Upper lobe of left lung (tissue), 6 donors: Measurements from ENCODE around the gene DCT. TPM values are rescaled to one million over a fixed set of nuclear protein-coding genes. Genes with fewer than 3 reads are reported as not detected.

Source experiments
- ATAC-seq, 2 donors: fragments of 200-7000 bp; cut with Tn5 transposase; one replicate each; pipeline ENCODE4 v1.9.1; 2022; ENCODE audit warnings: mild to moderate bottlenecking in 2 of 2, moderate library complexity in 2 of 2; ENCODE audit not compliant: low FRiP score in 2 of 2
- DNase-seq, 2 donors: peaks; one replicate each; pipeline ENCODE4 v3.0.0-alpha.2; 2019 to 2020
- H3K27ac ChIP-seq, 4 donors: fragments of 200-600 bp; sonication (generic); one replicate each; pipeline ENCODE4 v1.5.1; 2016 to 2019
- H3K27me3 ChIP-seq, 4 donors: fragments of 200-600 bp; sonication (generic); one replicate each; pipeline ENCODE4 v1.5.1; 2017 to 2019
- H3K36me3 ChIP-seq, 4 donors: fragments of 200-600 bp; sonication (generic); one replicate each; pipeline ENCODE4 v1.5.1; 2016 to 2019
- H3K4me1 ChIP-seq, 4 donors: fragments of 200-600 bp; sonication (generic); one replicate each; pipeline ENCODE4 v1.5.1; 2018 to 2019
- H3K4me3 ChIP-seq, 4 donors: fragments of 200-600 bp; sonication (generic); one replicate each; pipeline ENCODE4 v1.5.1; 2017 to 2019; ENCODE audit warnings: mild to moderate bottlenecking in 2 of 4, moderate library complexity in 1 of 4
- H3K9me3 ChIP-seq, 4 donors: fragments of 200-600 bp; sonication (generic); one replicate each; pipeline ENCODE4 v1.5.1; 2018 to 2019
- EP300 ChIP-seq, 4 donors: sonication (generic); formaldehyde crosslinking; IDR thresholded peaks; one replicate each; pipeline ENCODE4 v1.5.1; 2017; ENCODE audit warnings: antibody characterized with exemption in 4 of 4, control low read depth in 2 of 4
- POLR2A ChIP-seq, 4 donors: fragments of 450-650 bp; IDR thresholded peaks; one replicate each; pipeline ENCODE4 v1.5.1; 2016 to 2017; ENCODE audit warnings: antibody characterized with exemption in 4 of 4, mild to moderate bottlenecking in 2 of 4
- POLR2AphosphoS5 ChIP-seq, 2 donors: sonication (generic); formaldehyde crosslinking; IDR thresholded peaks; one replicate each; pipeline ENCODE4 v1.5.1; 2017; ENCODE audit warnings: antibody characterized with exemption in 2 of 2
- WGBS, 2 donors: methylation state at CpG; one replicate each; pipeline ENCODE4 v1.1.5; 2017 to 2018; 5-methylcytosine and 5-hydroxymethylcytosine counted together
- total RNA-seq, 6 donors: library from RNA; depleted of rRNA in 4 of 6; stranded (reverse); fragments of >200 nt in 4 of 6; gene quantifications; one replicate each; pipeline versions ENCODE4 v1.1.0 to v1.2.1, GENCODE V29; 2016 to 2021
- TF ChIP-seq, protein P1 (sequence below), 6 experiments: fragments of 450-650 bp in 4 of 6; fragments of 200-600 bp in 2 of 6; sonication (generic) in 2 of 6; IDR thresholded peaks; one replicate each; pipeline ENCODE4 v1.5.1; 2016 to 2019; ENCODE audit warnings: antibody characterized with exemption in 6 of 6
- donor health status: DM: no; HTN: no; CAD: no; lungs with moderate emphysema.
- donor health status: DM: no; HTN: yes; CAD: no; lungs with severe emphysema.

Gene DCT
- total RNA-seq, 6 donors from 2014 or later: 0.07 to 4.2 (median 0.20) TPM; not detected in 3

DNA sequence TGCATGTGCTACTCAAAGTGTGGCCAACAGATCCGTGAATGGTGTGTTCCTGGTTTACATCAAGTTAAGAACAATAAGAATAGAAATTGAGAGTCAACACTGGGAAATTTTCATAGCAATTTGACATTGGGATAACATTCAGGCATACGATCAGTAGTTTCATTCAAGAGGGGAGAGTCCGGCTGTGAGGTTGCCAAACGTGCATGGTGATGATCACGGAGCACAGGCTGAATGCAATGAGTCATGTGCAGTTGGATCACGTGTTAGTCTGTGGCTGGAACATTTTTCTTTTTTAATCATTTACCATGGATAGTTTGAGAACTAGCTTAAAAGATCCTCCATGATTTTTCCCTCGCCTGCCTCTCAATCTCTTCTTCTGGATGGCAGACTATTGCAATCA is 2.5 kb upstream of the DCT start:
- ATAC-seq (peak in 1 of 2 donors; percentile 55), DNase-seq (no peak)
- TF ChIP-seq, protein P1, sequence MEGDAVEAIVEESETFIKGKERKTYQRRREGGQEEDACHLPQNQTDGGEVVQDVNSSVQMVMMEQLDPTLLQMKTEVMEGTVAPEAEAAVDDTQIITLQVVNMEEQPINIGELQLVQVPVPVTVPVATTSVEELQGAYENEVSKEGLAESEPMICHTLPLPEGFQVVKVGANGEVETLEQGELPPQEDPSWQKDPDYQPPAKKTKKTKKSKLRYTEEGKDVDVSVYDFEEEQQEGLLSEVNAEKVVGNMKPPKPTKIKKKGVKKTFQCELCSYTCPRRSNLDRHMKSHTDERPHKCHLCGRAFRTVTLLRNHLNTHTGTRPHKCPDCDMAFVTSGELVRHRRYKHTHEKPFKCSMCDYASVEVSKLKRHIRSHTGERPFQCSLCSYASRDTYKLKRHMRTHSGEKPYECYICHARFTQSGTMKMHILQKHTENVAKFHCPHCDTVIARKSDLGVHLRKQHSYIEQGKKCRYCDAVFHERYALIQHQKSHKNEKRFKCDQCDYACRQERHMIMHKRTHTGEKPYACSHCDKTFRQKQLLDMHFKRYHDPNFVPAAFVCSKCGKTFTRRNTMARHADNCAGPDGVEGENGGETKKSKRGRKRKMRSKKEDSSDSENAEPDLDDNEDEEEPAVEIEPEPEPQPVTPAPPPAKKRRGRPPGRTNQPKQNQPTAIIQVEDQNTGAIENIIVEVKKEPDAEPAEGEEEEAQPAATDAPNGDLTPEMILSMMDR (IDR thresholded peaks at IDR 0.05): no peak
- TF ChIP-seq POLR2A (IDR thresholded peaks at IDR 0.05): no peak
- TF ChIP-seq POLR2AphosphoS5 (IDR thresholded peaks at IDR 0.05): no peak
- TF ChIP-seq EP300 (IDR thresholded peaks at IDR 0.05): no peak
- Histone ChIP-seq H3K36me3 (no peaks in the 10 kb centered on the region), H3K9me3 (no peaks in the 10 kb centered on the region), H3K4me3 (no peak overlapping the region), H3K4me1 (no peaks in the 10 kb centered on the region), H3K27me3 (no peaks in the 10 kb centered on the region), H3K27ac (no peak overlapping the region)
- 77% methylated on average over 7 of the region's 7 CpGs for WGBS, 2 donors

- H3K27me3 ChIP-seq: no peaks in the 10 kb centered on the region
- peak overlapping the region in 1 of 4 donors; percentile 44 for H3K27ac ChIP-seq
- peak in 1 of 2 donors; percentile 79 for ATAC-seq
- DNase-seq: no peak
- H3K9me3 ChIP-seq: no peaks in the 10 kb centered on the region
- H3K4me1 ChIP-seq: no peaks in the 10 kb centered on the region
- no peak overlapping the region for H3K4me3 ChIP-seq
- TF ChIP-seq POLR2AphosphoS5 (IDR thresholded peaks at IDR 0.05) (peak in 1 of 2 donors; percentile 19), EP300 (IDR thresholded peaks at IDR 0.05) (no peak)
- 45 to 69% methylated on average over 3 of the region's 3 CpGs for WGBS, 2 donors
- H3K36me3 ChIP-seq: no peaks in the 10 kb centered on the region
These were observed 1.2 kb upstream of the DCT start for GRCh38 chr13:94480672-94481145.

- TF ChIP-seq, protein P1 (IDR thresholded peaks at IDR 0.05): no peak
- TF ChIP-seq POLR2A (IDR thresholded peaks at IDR 0.05): no peak
- no peak for TF ChIP-seq EP300 (IDR thresholded peaks at IDR 0.05)
- no peak for TF ChIP-seq POLR2AphosphoS5 (IDR thresholded peaks at IDR 0.05)
- whole genome bisulfite sequencing, 2 donors: 87 to 93% methylated on average over 11 of the region's 11 CpGs
These were observed 569 bp downstream of the DCT start for GRCh38 chr13:94478913-94479312.

GRCh38 chr13:94470126-94470525 is 9.4 kb downstream of the DCT start:
- Histone ChIP-seq H3K27me3 (no peaks in the 10 kb centered on the region), H3K36me3 (no peaks in the 10 kb centered on the region), H3K4me3 (no peak overlapping the region)

More at GRCh38 chr13:94478913-94479312, 569 bp downstream of the DCT start:
- ATAC-seq: peak in 1 of 2 donors; percentile 49
- no peaks in the 10 kb centered on the region for H3K27me3 ChIP-seq
- peak in 1 of 2 donors; percentile 51 for DNase-seq
- no peaks in the 10 kb centered on the region for H3K9me3 ChIP-seq
- no peak overlapping the region for H3K27ac ChIP-seq
- no peaks in the 10 kb centered on the region for H3K36me3 ChIP-seq
- no peaks in the 10 kb centered on the region for H3K4me1 ChIP-seq
- H3K4me3 ChIP-seq: no peak overlapping the region

DNA sequence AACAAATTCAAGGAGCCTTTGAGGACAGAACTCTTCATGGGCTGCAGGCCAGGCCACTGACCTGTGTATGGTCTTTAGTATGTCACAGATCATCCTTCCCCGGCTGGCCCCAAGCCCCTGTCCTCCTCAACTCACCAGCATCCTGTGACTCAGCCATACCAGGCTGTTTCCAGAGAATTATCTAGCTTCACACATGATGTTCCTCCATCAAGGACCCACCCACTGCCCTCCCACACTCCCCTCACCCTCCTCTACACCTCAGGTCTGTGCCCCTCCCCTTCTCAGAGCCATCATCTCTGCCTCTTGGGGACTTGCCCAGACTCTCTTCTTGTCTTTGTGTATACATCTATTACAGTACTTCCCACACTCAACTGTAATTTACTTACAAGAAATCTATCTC is 14.7 kb downstream of the DCT start:
- Histone ChIP-seq H3K27me3 (no peaks in the 10 kb centered on the region), H3K9me3 (no peaks in the 10 kb centered on the region), H3K36me3 (no peaks in the 10 kb centered on the region), H3K27ac (no peak overlapping the region), H3K4me3 (no peak overlapping the region), H3K4me1 (no peaks in the 10 kb centered on the region)
- no peak for DNase-seq
- TF ChIP-seq POLR2A (IDR thresholded peaks at IDR 0.05) (no peak), POLR2AphosphoS5 (IDR thresholded peaks at IDR 0.05) (no peak), EP300 (IDR thresholded peaks at IDR 0.05) (no peak)
- TF ChIP-seq, protein P1 (IDR thresholded peaks at IDR 0.05): no peak
- WGBS, 2 donors: 82 to 90% methylated on average over 1 of the region's 1 CpG
- peak in 1 of 2 donors; percentile 35 for ATAC-seq

More at GRCh38 chr13:94470126-94470525, 9.4 kb downstream of the DCT start:
- TF ChIP-seq POLR2AphosphoS5 (IDR thresholded peaks at IDR 0.05) (no peak), EP300 (IDR thresholded peaks at IDR 0.05) (no peak), POLR2A (IDR thresholded peaks at IDR 0.05) (no peak)
- TF ChIP-seq, protein P1 (IDR thresholded peaks at IDR 0.05): no peak
- Histone ChIP-seq H3K4me1 (no peaks in the 10 kb centered on the region), H3K27ac (no peak overlapping the region), H3K9me3 (no peaks in the 10 kb centered on the region)
- WGBS, 2 donors: 83 to 87% methylated on average over 2 of the region's 2 CpGs
- no peak for DNase-seq
- ATAC-seq: no peak
